ENCODE results near the gene CMTM3. TPM values are rescaled to one million over a fixed set of nuclear protein-coding genes. Genes with fewer than 3 reads are reported as not detected.

Gene CMTM3
- polyA plus RNA-seq, 1 of the 3 experiments (the other 2 are of a cell fraction) = 69.4 TPM

DNA sequence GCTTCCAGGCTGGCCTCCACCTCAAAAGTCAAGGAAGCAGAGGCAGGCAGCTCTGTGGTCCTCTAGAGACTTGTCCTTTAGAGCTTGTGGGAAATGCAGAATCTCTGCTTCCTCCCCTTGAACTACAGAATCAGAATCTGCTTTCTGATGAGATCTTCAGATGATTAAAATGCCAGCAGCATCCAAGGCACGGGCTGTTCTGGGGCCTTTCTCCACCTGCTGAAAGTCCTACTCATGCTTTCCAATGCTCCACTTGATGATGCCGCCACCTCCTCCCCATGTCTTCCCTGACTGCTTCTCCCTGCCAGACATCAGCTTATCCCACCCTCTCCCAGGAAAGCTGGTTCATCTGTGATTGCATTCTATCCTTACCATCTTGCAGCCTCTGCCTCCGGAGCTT lies 33.3 kb downstream of the CMTM3 start (continued):
- TF ChIP-seq, protein P1, sequence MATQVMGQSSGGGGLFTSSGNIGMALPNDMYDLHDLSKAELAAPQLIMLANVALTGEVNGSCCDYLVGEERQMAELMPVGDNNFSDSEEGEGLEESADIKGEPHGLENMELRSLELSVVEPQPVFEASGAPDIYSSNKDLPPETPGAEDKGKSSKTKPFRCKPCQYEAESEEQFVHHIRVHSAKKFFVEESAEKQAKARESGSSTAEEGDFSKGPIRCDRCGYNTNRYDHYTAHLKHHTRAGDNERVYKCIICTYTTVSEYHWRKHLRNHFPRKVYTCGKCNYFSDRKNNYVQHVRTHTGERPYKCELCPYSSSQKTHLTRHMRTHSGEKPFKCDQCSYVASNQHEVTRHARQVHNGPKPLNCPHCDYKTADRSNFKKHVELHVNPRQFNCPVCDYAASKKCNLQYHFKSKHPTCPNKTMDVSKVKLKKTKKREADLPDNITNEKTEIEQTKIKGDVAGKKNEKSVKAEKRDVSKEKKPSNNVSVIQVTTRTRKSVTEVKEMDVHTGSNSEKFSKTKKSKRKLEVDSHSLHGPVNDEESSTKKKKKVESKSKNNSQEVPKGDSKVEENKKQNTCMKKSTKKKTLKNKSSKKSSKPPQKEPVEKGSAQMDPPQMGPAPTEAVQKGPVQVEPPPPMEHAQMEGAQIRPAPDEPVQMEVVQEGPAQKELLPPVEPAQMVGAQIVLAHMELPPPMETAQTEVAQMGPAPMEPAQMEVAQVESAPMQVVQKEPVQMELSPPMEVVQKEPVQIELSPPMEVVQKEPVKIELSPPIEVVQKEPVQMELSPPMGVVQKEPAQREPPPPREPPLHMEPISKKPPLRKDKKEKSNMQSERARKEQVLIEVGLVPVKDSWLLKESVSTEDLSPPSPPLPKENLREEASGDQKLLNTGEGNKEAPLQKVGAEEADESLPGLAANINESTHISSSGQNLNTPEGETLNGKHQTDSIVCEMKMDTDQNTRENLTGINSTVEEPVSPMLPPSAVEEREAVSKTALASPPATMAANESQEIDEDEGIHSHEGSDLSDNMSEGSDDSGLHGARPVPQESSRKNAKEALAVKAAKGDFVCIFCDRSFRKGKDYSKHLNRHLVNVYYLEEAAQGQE (IDR thresholded peaks at IDR 0.05; ENCODE audit: low read depth, low read length) = no peak
- no peak for TF ChIP-seq CHD2 (IDR thresholded peaks at IDR 0.05; ENCODE audit: low read length, partially characterized antibody)
- no peak for TF ChIP-seq RFX5 (IDR thresholded peaks at IDR 0.05; ENCODE audit: low read length)
- TF ChIP-seq, protein P2, sequence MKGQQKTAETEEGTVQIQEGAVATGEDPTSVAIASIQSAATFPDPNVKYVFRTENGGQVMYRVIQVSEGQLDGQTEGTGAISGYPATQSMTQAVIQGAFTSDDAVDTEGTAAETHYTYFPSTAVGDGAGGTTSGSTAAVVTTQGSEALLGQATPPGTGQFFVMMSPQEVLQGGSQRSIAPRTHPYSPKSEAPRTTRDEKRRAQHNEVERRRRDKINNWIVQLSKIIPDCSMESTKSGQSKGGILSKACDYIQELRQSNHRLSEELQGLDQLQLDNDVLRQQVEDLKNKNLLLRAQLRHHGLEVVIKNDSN (IDR thresholded peaks at IDR 0.05; ENCODE audit: borderline replicate concordance, low read depth) = no peak

DNA sequence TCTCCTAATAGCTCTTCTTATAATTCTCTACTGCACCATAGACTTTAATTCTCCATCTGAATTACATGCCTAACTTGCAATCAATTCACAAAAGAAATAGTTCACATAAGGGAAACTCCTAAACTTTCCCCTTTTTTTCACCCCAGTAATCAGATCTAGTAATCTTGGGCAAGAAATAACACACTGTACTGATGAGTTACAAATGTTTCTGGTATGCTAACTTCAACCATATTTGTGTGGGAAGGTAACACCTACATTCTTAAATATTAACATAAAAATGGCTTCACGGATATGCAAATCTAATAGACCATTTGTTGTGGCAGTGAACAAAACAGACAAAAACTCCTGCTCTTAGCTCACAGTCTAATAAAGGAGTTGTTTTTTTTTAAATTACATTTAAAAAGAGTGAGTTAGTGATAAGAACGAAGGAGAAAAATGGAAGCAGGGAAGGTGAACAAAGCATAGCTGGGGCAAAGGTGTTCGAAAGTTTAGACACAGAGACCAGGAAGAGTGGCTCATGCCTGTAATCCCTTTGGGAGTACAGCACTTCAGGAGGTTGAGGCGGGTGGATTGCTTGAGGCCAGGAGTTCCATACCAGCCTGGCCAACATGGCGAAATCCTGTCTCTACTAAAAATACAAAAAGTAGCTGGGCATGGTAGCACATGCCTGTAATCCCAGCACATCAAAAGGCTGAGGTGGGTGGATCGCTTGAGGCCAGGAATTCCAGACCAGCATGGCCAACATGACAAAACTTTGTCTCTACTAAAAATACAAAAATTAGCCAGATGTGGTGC lies 34.8 kb downstream of the CMTM3 start:
- Histone ChIP-seq H3K4me1 (ENCODE audit: control insufficient read depth in 1 of 2, insufficient read depth in 2 of 2, low read depth in 1 of 2, low read length in 1 of 2) (no peaks in the 10 kb centered on the region), H3K4me3 (ENCODE audit: low read depth in 2 of 2, low read length in 1 of 2) (no peak overlapping the region), H3F3A (replicated peaks; ENCODE audit: insufficient read depth) (peaks cover 5% of the 10 kb centered on the region), H2AFZ (ENCODE audit: low read depth) (no peak overlapping the region), H3K27ac (ENCODE audit: low read depth in 2 of 2, low read length in 1 of 2) (no peak overlapping the region), H3K9me3 (no peaks in the 10 kb centered on the region), H3K79me2 (ENCODE audit: insufficient read depth) (peaks cover 9% of the 10 kb centered on the region; the same call in 1 of the 2 replicates), H3K9me2 (no peaks in the 10 kb centered on the region), H3K27me3 (ENCODE audit: insufficient read depth) (no peaks in the 10 kb centered on the region), H3K4me2 (no peak overlapping the region), H4K20me1 (ENCODE audit: insufficient read depth) (no peaks in the 10 kb centered on the region), H3K36me3 (replicated peaks in 1 of 2; ENCODE audit: control insufficient read depth in 1 of 2, insufficient read depth in 2 of 2, low read length in 1 of 2) (no peaks in the 10 kb centered on the region), H3K9ac (no peak overlapping the region)
- CTCF ChIA-PET = interaction anchor here (1.0 to 9.2 kb wide), 4 partner anchors 12 to 89 kb away, joined by 3 to 66 read pairs (median 8); no protein-coding TSS in a partner anchor
- POLR2A ChIA-PET = interaction anchor here (0.6 kb wide), 1 partner anchor 56 kb away, joined by 3 read pairs; no protein-coding TSS in a partner anchor
- DNase-seq = no peak
- 95% methylated on average over 6 of the region's 6 CpGs for WGBS (ENCODE audit: low lambda C conversion rate)
- TF ChIP-seq MEF2A (IDR thresholded peaks at IDR 0.05; ENCODE audit: borderline replicate concordance, low read depth) (no peak), EP300 (IDR thresholded peaks at IDR 0.05; ENCODE audit: borderline replicate concordance in 1 of 2, low read depth in 1 of 2, low read length in 1 of 2) (no peak), NFIC (IDR thresholded peaks at IDR 0.05; ENCODE audit: borderline replicate concordance) (no peak), TEAD4 (IDR thresholded peaks at IDR 0.05; ENCODE audit: borderline replicate concordance, insufficient read depth) (no peak), SIN3A (IDR thresholded peaks at IDR 0.05; ENCODE audit: borderline replicate concordance, low read depth, low read length) (no peak), GABPA (IDR thresholded peaks at IDR 0.05; ENCODE audit: low read depth) (no peak), RFX5 (IDR thresholded peaks at IDR 0.05; ENCODE audit: low read length) (no peak), JUND (IDR thresholded peaks at IDR 0.05) (no peak), RCOR1 (IDR thresholded peaks at IDR 0.05; ENCODE audit: low read length) (no peak), TAF1 (IDR thresholded peaks at IDR 0.05; ENCODE audit: borderline replicate concordance, low read depth, low read length) (no peak), RXRA (IDR thresholded peaks at IDR 0.05; ENCODE audit: borderline replicate concordance, low read depth) (no peak), ELF1 (IDR thresholded peaks at IDR 0.05) (no peak)
- TF ChIP-seq, protein P3, sequence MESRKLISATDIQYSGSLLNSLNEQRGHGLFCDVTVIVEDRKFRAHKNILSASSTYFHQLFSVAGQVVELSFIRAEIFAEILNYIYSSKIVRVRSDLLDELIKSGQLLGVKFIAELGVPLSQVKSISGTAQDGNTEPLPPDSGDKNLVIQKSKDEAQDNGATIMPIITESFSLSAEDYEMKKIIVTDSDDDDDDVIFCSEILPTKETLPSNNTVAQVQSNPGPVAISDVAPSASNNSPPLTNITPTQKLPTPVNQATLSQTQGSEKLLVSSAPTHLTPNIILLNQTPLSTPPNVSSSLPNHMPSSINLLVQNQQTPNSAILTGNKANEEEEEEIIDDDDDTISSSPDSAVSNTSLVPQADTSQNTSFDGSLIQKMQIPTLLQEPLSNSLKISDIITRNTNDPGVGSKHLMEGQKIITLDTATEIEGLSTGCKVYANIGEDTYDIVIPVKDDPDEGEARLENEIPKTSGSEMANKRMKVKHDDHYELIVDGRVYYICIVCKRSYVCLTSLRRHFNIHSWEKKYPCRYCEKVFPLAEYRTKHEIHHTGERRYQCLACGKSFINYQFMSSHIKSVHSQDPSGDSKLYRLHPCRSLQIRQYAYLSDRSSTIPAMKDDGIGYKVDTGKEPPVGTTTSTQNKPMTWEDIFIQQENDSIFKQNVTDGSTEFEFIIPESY (IDR thresholded peaks at IDR 0.05; ENCODE audit: borderline replicate concordance, low read depth) = no peak
- TF ChIP-seq, protein P2 (IDR thresholded peaks at IDR 0.05; ENCODE audit: borderline replicate concordance, low read depth) = no peak

All from SK-N-SH (cell line).